ENCODE measurements around the gene DHRS7B. TPM values are rescaled to one million over a fixed set of nuclear protein-coding genes. Genes with fewer than 3 reads are reported as not detected.
"Not testable (repeated sequence)": the region's sequence is repeated elsewhere in the genome, so short reads cannot be mapped to it uniquely, and the experiment has no call there.

The DHRS7B gene
- total RNA-seq, 1 donor from 2014 or later: 14.9 TPM

DNA sequence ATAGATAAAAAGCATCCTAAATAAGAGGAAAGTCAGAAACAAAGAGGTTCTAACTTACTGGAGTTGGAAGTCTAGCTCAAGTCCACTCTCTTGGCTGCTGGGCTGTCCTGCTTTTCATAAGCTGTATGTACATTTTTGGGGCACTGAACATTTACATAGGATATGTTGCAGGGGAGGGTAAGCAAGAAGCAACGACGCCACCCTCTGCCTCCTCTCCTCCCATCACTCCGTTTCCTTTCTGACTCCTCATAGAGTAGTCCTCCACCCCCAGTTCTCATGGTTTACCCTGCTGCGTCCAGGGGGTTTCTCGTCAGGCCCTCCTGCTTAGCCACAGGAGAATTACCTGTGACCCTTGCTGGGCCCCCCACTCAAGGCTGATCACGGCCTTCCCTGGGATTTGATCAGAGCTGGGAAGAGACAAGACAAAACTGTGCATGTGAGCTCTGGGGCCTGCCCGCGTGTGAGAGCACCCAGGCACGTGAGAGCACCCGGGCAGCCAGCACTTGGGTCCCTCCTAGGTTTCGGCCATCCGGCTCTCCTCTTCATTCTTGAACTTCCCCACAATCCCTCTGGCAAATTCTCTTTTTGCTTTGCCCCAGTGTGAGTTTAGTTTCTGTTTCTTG is 50.1 kb downstream of the DHRS7B start:
- no peak for DNase-seq (ENCODE audit: low read depth in 2 of 2)

DNA sequence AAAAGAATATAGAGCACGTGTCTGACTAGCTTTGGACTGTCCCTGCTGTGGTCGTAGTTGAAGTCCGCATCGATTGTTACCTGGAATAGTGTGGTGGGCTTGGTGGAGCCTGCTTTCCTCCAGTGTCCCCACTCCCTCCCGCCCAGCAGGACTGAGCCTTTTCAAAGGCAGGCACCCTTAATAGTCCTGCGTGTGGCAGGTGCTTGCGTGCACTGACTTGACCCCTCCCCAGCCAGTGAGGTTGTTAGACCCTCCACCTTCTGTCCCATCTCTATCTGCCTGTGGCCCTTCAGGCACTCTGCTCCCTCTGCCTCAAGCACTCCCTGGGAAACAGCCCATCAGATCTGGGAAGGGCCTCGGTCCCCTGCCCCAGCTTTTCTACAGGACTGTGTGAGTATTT is 50.6 kb downstream of the DHRS7B start:
- no peak for DNase-seq (ENCODE audit: low read depth in 2 of 2)

DNA sequence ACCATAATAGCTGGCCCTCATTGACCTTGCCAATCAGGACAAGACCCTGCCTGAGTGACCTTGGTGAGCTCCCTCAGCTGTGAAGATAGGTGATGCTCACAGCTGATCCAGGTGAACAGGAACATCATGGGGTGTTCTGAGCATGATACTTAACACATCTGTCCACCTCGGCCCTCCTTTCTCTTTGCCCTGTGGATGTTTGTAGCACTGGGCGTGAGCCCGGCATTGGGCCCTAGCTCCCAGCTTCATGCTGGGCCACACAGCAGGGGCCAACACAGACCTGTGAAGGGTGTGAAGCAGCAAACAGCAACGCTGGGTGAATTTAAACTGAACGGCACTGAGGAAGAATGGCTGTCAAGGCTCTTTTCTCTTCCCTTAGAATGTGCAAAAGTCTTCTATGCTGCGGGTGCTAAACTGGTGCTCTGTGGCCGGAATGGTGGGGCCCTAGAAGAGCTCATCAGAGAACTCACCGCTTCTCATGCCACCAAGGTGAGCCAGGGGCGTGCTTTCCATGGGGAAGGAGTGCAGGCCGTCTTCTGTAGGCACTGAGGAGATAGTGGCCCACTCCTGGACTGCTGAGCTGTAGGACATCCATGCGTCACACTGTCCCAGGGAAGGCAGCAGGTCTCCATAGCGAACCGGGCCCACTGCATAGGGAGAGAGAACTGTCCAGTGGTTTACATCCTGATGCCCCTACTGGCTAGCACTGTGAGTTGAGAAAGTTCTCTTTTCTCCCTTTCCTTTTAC is 51.3 kb downstream of the DHRS7B start:
- DNase-seq (ENCODE audit: low read depth in 2 of 2): no peak

DNA sequence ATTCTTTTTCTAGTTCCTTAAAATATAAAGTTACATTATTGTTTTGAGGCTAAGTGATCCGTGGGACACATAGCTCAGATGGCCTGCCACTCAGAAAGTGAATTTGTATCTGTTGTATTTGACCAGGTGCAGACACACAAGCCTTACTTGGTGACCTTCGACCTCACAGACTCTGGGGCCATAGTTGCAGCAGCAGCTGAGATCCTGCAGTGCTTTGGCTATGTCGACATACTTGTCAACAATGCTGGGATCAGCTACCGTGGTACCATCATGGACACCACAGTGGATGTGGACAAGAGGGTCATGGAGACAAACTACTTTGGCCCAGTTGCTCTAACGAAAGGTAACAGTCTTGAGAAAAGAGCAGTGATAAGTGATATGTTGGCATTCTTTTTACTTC is 56.7 kb downstream of the DHRS7B start:
- peak in 1 of 2 donors; percentile 10 for DNase-seq (ENCODE audit: low read depth in 2 of 2)

DNA sequence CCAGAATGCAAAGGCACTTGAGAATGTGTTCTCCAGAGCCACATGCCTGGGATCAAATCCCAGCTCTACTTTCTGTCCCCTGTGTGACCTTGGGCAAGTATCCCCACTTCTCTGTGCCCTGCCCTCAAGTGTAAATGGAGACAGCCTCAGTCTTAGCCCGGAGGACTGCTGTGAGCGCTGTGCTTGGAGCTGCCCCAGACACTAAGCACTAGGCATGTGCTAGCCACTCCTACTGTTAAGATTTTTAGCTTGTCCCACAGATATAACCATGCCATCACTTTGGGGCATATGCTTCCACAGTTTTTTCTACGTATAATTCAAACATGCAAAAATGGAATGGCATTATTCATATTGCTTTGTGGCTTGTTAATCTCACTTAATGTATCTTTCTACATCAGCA is 57.8 kb downstream of the DHRS7B start:
- no peak for DNase-seq (ENCODE audit: low read depth in 2 of 2)

DNA sequence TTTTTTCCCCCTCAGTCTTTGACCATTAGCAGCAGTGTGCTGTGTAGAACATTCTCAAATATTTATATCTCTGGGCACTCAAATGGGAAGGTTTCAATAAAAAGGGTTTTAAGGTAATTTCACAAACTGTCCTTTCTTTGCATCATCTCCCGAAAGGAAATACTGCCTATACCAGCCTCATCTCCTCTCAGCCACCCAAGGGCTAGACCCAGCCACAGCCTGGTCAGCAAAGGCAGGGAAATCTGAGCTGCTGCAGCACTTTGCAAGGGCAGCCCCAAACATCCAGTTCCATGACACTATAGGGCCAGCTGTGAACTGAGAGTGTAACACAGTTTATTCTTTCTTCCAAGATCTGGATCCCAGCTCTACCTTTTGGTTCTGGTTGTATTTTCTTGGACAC is 58.3 kb downstream of the DHRS7B start:
- no peak for DNase-seq (ENCODE audit: low read depth in 2 of 2)

DNA sequence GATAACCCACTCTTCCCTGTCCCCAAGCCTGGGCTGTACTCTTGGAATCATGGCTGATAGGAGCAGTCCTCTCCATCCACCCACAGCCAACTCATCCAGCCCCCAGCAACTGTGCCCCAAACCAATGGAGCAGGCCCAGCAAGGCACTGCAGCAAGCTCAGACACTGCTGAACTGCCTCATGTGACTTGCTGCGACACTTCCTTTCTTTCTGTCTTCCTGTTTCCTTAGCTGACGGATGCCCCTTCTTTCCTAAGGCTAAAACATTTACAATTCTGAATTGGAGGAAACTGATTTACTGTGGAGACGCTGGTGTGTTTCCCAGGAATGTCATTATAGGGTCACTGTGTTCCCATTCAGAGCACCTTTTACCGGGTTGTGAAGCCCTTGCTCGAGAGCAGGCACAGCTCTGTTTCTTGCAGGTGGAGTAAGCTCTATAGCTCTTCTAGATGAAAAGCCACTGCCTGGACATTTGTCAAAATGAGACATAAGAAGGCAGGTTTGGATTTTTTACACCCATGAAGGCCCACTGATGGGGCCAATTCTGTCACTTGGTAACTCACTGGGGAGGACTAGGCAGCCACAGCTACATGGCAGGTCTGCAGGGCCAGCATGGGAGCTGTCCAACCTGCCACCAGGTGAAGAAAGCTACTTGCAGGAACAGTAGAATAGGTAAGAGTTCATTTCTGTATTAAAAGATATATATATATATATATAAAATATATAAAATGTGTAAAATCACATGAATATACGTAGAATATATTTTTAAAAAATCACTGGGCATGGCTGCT is 59.8 kb downstream of the DHRS7B start:
- peak; percentile 76 to 88 for DNase-seq (ENCODE audit: low read depth in 2 of 2)

DNA sequence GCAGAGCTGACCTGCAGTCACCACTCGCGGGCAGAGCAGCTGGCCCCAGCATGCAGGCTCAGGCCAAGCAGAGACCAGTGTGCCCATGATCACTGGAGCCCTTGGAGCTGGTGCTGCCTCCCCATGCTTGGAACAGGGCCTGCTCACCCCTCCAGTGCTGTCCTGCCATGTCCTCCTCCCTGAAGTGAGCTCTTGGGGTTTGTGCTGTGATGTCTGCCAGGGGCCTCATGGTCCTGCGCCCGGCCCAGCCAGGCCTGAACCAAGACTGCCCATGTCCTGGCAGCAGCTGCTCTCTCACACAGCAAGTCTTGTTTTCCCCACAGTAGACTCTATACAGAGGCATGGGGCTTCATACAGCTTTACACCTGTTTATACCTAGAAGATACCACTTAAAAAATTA is 62.6 kb downstream of the DHRS7B start:
- DNase-seq (ENCODE audit: low read depth in 2 of 2): no peak

DNA sequence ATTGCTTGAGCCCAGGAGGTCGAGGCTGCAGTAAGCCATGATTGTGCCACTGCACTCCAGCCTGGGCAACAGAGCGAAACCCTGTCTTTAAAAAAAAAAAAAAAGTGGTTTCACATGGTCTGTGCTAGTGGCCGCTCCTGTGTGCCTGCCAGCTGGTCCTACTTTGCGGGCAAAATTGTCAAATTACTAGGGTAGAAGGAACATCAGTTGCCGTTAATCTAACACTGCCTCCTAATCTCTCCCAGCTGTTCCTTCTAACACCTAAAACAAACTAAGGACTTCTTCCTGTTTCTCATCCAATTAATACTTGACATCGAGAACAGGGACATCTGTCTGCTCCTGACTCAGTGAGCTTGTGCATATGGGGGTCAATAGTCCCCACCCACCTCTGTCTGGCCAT is 63.3 kb downstream of the DHRS7B start:
- DNase-seq (ENCODE audit: low read depth in 2 of 2): no peak

DNA sequence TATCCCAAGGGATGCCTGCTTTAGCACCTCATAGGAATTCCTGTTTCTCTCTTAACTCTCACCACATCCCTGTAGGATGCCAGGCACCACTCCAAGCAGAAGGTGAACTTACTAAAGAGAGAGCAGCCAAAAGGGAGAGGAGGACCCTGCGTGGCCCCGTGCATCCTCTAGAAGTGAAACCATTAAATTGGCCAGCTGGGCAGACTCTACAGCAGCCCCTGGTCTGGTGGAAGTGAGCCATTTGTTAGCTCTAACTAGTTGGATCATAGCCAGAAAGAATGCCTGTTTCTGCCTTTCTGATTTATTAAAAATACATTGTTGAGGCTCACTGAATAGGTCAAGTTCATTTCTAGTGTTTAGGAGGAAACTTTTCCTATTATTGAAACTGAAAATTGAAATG is 64.9 kb downstream of the DHRS7B start:
- peak; percentile 74 to 75 for DNase-seq (ENCODE audit: low read depth in 2 of 2)

DNA sequence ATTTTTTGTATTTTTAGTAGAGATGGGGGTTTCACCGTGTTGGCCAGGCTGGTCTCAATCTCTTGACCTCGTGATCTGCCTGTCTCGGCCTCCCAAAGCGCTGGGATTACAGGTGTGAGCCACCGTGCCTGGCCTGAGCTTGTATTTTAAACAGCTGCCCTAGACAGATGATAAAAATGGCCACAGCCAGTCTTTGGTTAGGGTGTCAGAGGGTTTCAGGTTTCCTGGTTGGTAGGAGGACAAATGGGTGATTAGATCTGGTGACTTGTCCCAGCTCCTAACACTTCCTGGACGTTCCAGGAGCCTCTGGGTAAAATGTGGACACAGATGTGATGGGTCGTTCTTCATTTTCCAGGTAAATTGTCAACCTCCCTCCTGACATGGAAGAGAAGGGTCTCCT is 65.7 kb downstream of the DHRS7B start:
- not testable (repeated sequence) for DNase-seq (ENCODE audit: low read depth in 2 of 2)

DNA sequence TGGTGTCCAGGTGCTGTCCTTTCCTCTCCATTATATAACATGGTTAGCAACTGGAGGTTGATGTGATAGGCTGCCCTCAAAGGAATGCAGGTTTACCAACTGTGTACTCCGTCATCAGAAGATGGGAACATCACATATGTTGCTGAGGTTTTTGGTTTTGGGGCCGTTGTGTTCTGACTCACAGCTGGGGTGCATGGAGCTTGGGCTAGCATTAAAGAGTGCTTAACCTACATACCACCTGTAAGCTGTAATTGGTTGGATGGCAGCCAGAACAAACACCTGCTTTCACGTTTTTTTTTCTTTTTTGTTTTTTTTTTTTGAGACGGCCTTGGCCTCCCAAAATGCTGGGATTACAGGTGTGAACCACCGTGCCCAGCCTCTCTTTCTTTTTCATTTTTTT is 66.3 kb downstream of the DHRS7B start:
- DNase-seq (ENCODE audit: low read depth in 2 of 2): no peak

DNA sequence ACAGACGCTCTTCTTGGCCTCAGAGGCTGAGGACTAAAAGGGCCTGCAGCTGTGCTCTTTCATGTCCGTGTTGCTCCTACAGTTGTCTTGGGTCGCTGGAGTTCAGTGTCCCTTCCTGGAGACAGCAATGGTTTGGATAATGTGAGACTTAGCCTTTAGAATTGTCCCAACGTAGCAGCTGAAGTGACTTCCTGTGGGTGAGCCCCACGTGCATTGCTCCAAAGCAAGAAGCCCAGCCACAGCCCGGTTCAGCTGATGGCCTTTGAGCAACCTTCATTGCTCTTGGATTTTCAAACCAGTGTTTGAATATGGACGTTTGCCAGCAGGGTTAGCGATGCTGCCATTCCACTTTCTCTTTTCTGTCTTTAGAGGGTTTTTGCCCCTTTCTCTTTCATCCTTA is 67.5 kb downstream of the DHRS7B start:
- DNase-seq (ENCODE audit: low read depth in 2 of 2): no peak

DNA sequence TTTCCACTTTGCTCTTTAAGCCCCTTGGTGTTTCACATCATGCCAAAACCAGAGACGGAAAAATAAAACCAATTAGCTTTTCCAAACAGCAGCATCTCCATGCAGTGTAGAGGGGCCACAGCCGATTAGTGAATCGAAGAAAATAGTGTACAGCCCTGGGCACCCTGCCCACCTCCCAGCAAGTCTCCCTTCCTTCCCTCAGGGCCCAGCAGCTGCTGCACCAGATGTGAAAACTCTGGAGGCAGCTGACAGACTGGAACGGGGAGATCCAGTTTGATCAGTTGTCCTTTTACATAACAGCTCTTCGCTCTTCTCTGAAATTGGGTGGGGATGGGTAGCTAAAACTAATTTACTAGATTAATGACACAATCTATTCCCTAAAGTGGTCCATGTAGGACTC is 67.9 kb downstream of the DHRS7B start:
- no peak for DNase-seq (ENCODE audit: low read depth in 2 of 2)

DNA sequence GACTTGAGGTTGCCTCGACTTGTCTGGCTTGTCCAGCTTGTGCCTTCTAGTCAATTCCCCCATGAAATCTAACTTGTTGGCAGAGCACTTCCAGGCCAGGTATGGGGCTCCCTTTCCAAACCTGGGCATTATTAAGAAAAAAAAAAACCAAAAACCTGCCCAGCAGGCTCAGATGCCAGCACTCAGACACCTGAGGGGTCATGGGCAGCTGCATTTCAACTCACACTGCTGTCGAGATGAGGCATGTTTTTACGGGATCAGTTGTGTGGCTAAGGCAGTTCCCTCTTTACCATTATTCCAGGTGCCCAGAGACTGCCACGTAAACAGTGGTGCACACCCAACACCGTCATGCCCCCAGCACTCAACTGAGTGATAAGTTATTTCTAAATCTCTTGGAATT is 69.4 kb downstream of the DHRS7B start:
- DNase-seq (ENCODE audit: low read depth in 2 of 2): no peak

DNA sequence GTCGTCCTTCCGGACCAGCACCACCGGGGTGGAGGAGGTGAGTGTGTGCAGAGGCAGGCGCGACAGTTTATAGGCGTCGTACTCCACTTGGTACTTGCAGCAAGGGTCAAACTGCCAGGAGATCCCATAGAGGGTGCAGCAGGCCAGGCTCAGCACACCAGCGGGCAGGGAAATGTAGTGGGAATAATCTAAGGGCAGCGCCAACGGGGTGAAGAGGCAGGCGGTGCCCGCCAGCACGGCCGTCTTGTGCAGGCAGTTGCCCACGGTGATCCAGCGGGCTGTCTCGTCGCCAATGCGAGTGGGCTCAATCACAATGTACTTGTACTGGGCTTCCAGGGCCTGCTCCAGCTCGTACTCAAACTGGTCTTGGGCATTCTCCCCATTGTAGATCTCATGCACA is 71.6 kb downstream of the DHRS7B start:
- no peak for DNase-seq (ENCODE audit: low read depth in 2 of 2)

DNA sequence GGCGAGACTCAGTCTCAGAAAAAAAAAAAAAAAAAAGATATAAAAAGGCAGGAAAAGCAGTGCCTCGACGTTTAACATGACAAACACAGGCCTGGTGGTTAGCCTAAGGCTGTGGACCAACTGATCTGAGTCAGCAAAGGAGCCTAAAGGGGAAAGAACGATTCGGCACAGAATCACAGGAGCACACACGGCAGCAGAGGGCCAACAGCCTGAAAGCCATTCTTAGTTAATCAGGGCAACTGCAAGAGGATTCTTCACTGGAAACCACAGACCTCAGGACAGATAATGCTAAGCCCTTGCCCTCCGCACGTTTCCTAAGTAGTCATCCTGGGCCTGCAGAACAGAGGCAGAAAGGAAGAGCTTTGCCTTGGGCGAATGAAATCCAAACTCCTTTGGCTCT is 72.5 kb downstream of the DHRS7B start:
- no peak for DNase-seq (ENCODE audit: low read depth in 2 of 2)

DNA sequence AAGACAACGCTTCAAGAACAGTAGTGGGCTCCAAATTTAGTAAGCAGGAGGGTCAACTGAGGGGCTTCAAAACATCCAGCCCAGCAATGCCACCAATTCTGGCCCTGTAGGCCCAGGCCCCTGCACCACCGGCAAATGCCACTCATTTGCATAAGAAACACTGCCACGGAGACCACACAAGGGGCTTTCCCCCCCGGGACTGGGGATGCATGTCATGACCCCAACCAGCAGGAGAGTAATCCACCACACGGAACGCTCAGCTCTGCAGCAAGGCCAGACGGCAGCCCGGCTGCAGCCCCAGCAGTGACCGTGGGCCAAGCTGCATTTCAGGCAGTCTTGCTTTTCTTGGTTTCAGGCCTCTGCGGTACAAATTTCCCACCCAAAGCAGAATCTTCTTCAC is 73.1 kb downstream of the DHRS7B start:
- DNase-seq (ENCODE audit: low read depth in 2 of 2): no peak

DNA sequence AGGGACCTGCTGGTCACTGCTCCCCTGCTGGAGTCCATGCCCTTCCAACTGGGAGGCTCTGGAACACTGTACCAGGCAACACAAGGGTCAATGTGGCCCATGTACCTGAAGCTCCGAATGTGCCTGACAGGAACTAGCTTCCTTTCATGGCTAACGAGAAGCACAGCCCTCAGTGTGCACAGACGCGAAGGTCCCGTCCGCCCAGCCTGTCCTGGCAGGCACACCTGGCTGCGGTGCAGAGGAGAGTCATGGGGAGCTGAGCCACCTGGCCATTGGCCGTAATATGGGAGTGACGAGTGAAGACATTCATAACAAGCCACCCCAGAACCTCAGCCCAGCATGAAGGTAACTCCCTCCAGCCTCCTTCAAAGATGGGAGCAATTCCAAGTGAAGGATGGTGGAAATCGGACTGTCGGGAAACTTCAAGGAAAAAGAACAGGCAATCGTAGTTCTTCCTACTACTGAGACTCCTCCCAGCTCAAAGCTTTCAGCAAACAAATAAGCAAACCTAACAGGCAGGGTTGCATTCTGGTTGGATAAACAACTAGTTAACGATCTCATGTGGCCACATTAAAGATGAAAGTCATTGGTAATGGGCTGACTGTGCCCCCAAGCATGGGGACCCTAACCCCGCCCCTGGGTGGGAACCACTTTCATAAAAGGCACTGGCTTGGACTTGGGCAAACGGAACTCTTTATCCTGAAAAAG is 74.0 kb downstream of the DHRS7B start:
- DNase-seq (ENCODE audit: low read depth in 2 of 2): no peak

DNA sequence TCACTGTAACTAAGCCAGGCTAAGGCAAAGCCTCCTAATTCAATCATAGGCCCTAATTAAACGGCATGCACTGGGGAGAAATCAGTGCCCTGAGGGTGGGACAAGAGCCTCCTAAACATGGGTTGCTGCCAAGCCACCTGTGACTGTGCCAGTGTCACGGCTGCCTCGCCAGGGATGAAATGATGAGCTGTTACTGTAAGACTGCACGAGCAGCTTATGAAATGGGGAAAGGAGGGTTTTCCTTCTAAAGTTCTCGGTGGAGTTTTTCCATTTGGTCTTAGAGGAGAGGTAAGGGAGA is 74.5 kb downstream of the DHRS7B start:
- DNase-seq (ENCODE audit: low read depth in 2 of 2): no peak

DNA sequence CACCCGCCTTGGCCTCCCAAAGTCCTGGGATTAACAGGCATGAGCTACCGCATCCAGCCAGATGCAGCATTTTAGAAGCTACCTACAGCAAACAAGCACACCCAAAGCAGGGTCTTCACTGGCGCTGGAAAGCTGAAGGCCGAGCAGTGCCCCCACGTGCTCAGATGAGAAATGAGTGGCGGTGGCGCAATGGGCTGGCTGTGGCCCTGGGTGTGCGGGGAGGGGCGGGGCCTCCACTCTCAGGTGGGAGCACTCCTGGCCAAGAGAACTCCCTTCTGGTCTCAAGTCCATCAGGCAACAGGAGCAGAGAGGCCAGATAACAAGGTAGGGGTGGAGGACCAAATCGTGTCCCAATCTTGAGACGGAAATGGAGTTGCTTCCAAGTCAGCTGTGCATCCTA is 75.1 kb downstream of the DHRS7B start:
- no peak for DNase-seq (ENCODE audit: low read depth in 2 of 2)

DNA sequence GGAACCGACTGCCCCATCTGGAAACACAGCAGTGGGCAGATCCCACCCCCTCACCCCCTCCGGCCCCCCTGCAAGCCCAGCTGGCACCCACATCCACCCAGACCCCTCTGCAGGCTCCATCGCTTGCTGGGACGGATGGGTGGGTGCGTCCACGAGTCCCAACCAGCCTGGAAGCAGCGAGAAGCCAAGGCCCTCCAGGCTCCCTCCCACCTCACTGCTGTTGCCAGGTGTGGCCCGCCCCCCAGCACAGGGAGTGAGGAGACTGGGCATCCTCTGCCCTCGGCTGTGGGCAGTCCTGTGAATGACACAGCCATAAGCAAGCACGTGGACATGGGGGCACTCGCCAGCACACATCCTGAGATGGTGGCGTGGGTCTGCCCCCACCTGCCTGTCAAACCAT is 75.7 kb downstream of the DHRS7B start:
- DNase-seq (ENCODE audit: low read depth in 2 of 2): no peak

Measured in lung microvascular endothelial cell (primary cell).